SK-N-SH (cell line): ENCODE results near the gene SPDYE3. TPM values are rescaled to one million over a fixed set of nuclear protein-coding genes. Genes with fewer than 3 reads are reported as not detected.
"Not testable (repeated sequence)": the region's sequence is repeated elsewhere in the genome, so short reads cannot be mapped to it uniquely, and the experiment has no call there.

Source experiments
- CTCF ChIA-PET: fragments of 300-600, 350-600 bp; formaldehyde crosslinking; extraction: SDS; loops from one replicate; lab custom pipeline; 2021; lab: Yijun Ruan, JAX
- POLR2A ChIA-PET: fragments of 350-600 bp; sonication (Branson Sonifier 250); formaldehyde crosslinking; extraction: SDS; loops from one replicate; lab custom pipeline; 2020; ENCODE audit warnings: antibody characterized with exemption, inconsistent platforms; lab: Yijun Ruan, JAX
- DNase-seq: peaks from one replicate; pipeline ENCODE4 v3.0.0; 2012
- H2AFZ ChIP-seq: fragments of 200-600 bp; sonication (generic); 2 replicates; pipeline ENCODE4 v1.8.1; 2016; ENCODE audit warnings: antibody characterized with exemption, mild to moderate bottlenecking, low read depth
- H3F3A ChIP-seq: fragments of 200-600 bp; sonication (generic); replicated peaks from 2 replicates; pipeline ENCODE3; 2016; ENCODE audit warnings: antibody characterized with exemption, mild to moderate bottlenecking; ENCODE audit not compliant: insufficient read depth
- H3K27ac ChIP-seq, 2 experiments: fragments of 200-500 bp in 1 of 2; fragments of 200-600 bp in 1 of 2; sonication (Bioruptor generic) in 1 of 2; sonication (generic), shearing (Covaris generic) in 1 of 2; 2 replicates each; pipeline versions ENCODE4 v1.5.1 to v1.6.1; 2014 to 2016; ENCODE audit warnings: low read depth in 2 of 2, inconsistent platforms in 1 of 2, low read length in 1 of 2, mild to moderate bottlenecking in 1 of 2, mixed read lengths in 1 of 2
- H3K27me3 ChIP-seq: fragments of 200-600 bp; sonication (generic), shearing (Covaris generic); 2 replicates; pipeline ENCODE4 v1.6.1; 2016; ENCODE audit warnings: mixed run types; ENCODE audit not compliant: insufficient read depth
- H3K36me3 ChIP-seq, 2 experiments: fragments of 200-500 bp in 1 of 2; fragments of 200-600 bp in 1 of 2; sonication (Bioruptor generic) in 1 of 2; sonication (generic) in 1 of 2; replicated peaks in 1 of 2; 2 replicates each; pipeline versions ENCODE3 to v1.5.1; 2014 to 2016; ENCODE audit warnings: low read length in 1 of 2, mild to moderate bottlenecking in 1 of 2; ENCODE audit not compliant: insufficient read depth in 2 of 2, control insufficient read depth in 1 of 2
- H3K4me1 ChIP-seq, 2 experiments: fragments of 200-500 bp in 1 of 2; fragments of 200-600 bp in 1 of 2; sonication (Bioruptor generic) in 1 of 2; sonication (generic), shearing (Covaris generic) in 1 of 2; 2 replicates each; pipeline versions ENCODE4 v1.5.1 to v1.6.1; 2014 to 2016; ENCODE audit warnings: low read depth in 1 of 2, low read length in 1 of 2, mixed run types in 1 of 2; ENCODE audit not compliant: insufficient read depth in 2 of 2, control insufficient read depth in 1 of 2
- H3K4me2 ChIP-seq: fragments of 200-600 bp; sonication (generic), shearing (Covaris generic); 2 replicates; pipeline ENCODE4 v1.6.1; 2017; ENCODE audit warnings: mixed run types
- H3K4me3 ChIP-seq, 2 experiments: fragments of 200-500 bp in 1 of 2; fragments of 200-600 bp in 1 of 2; sonication (Bioruptor generic) in 1 of 2; sonication (generic), shearing (Covaris generic) in 1 of 2; 2 replicates each; pipeline versions ENCODE4 v1.5.1 to v1.8.1; 2014 to 2016; ENCODE audit warnings: low read depth in 2 of 2, inconsistent platforms in 1 of 2, low read length in 1 of 2, mild to moderate bottlenecking in 1 of 2, mixed read lengths in 1 of 2, moderate library complexity in 1 of 2
- H3K79me2 ChIP-seq: fragments of 200-600 bp; sonication (generic); 2 replicates; pipeline ENCODE4 v1.8.1; 2017; ENCODE audit warnings: mild to moderate bottlenecking; ENCODE audit not compliant: insufficient read depth
- H3K9ac ChIP-seq: fragments of 200-600 bp; sonication (generic); 2 replicates; pipeline ENCODE4 v1.6.1; 2017; ENCODE audit warnings: mixed run types
- H3K9me2 ChIP-seq: fragments of 200-600 bp; sonication (generic); 2 replicates; pipeline ENCODE4 v1.6.1; 2017; ENCODE audit warnings: mixed run types
- H3K9me3 ChIP-seq: fragments of 200-600 bp; sonication (generic); 2 replicates; pipeline ENCODE4 v1.6.1; 2017; ENCODE audit warnings: mixed run types, mild to moderate bottlenecking, moderate library complexity
- H4K20me1 ChIP-seq: fragments of 200-600 bp; sonication (generic); 2 replicates; pipeline ENCODE4 v1.6.1; 2017; ENCODE audit warnings: mild to moderate bottlenecking, mixed run types; ENCODE audit not compliant: insufficient read depth
- CHD2 ChIP-seq: fragments of 150-350 bp; IDR thresholded peaks from 2 replicates; pipeline ENCODE4 v1.6.1; 2018; ENCODE audit warnings: low read length; ENCODE audit not compliant: partially characterized antibody
- EP300 ChIP-seq, 2 experiments: IDR thresholded peaks; 2 replicates each; pipeline versions ENCODE4 v1.4.0 to v1.6.1; 2012; ENCODE audit warnings: borderline replicate concordance in 1 of 2, low read depth in 1 of 2, low read length in 1 of 2
- NRF1 ChIP-seq: IDR thresholded peaks from 2 replicates; pipeline ENCODE4 v1.6.1; 2012; ENCODE audit warnings: low read depth, mild to moderate bottlenecking, low read length
- RCOR1 ChIP-seq: fragments of 150-350 bp; IDR thresholded peaks from 2 replicates; pipeline ENCODE4 v1.6.1; 2017; ENCODE audit warnings: antibody characterized with exemption, low read length
- SIN3A ChIP-seq: IDR thresholded peaks from 2 replicates; pipeline ENCODE4 v1.6.1; 2012; ENCODE audit warnings: low read depth, mild to moderate bottlenecking, low read length, moderate library complexity, borderline replicate concordance
- WGBS: methylation state at CpG from one replicate; pipeline ENCODE4 v1.1.6; 2017; ENCODE audit warnings: low lambda C conversion rate; 5-methylcytosine and 5-hydroxymethylcytosine counted together
- polyA plus RNA-seq, 3 experiments: library from polyadenylated mRNA; depleted of rRNA; stranded (reverse); fragments of >200 nt; gene quantifications; 2 replicates each; pipeline ENCODE4 v1.2.3, GENCODE V29; 2012
- TF ChIP-seq, protein P1 (sequence below): fragments of 150-350 bp; IDR thresholded peaks from 2 replicates; pipeline ENCODE4 v1.6.1; 2017; ENCODE audit warnings: antibody characterized with exemption, low read length, low read depth, borderline replicate concordance
- TF ChIP-seq, protein P2 (sequence below): IDR thresholded peaks from 2 replicates; pipeline ENCODE4 v1.4.0; 2012; ENCODE audit warnings: low read depth, borderline replicate concordance
- TF ChIP-seq, protein P3 (sequence below): IDR thresholded peaks from 2 replicates; pipeline ENCODE4 v1.4.0; 2012; ENCODE audit warnings: low read depth
- TF ChIP-seq, protein P4 (sequence below): IDR thresholded peaks from 2 replicates; pipeline ENCODE4 v1.6.1; 2012; ENCODE audit warnings: mild to moderate bottlenecking, low read depth, low read length, moderate library complexity

SPDYE3 gene
- polyA plus RNA-seq, 1 of the 3 experiments (the other 2 are of a cell fraction), result not detected

DNA sequence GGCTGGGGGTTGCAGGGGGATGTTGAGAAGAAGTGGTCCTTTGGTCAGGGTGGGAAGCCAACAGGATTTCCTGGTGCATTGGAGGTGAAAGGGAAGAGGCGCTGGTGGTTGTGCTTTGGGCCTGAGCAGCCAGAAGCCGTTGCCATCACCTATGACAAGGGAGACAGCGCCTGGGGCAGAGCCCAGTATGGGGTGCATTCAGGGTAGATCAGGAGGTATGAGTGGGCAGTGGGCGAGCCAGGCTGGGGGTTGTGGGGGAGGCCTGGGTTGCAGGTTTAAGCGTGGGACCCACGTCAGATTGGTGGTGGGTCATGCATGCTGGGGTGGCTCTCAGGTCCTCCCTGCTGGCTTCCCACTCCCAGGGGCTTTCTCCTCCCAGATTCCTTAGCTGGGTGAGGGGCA is 44.2 kb downstream of the SPDYE3 start:
- Histone ChIP-seq H3K9ac (no peak overlapping the region), H3K9me3 (no peaks in the 10 kb centered on the region), H3K4me1 (no peaks in the 10 kb centered on the region), H3F3A (peaks cover 3% of the 10 kb centered on the region), H2AFZ (no peak overlapping the region), H3K4me2 (no peak overlapping the region), H4K20me1 (peaks cover under 1% of the 10 kb centered on the region; the same call in 1 of the 2 replicates), H3K27ac (no peak overlapping the region), H3K4me3 (no peak overlapping the region), H3K27me3 (no peaks in the 10 kb centered on the region), H3K36me3 (peaks cover 60 to 76% of the 10 kb centered on the region in 2 experiments), H3K9me2 (no peaks in the 10 kb centered on the region), H3K79me2 (peaks cover 13% of the 10 kb centered on the region; the same call in 1 of the 2 replicates)
- CTCF ChIA-PET, result no interaction called here
- no peak for TF ChIP-seq RCOR1
- TF ChIP-seq EP300 (IDR thresholded peaks at IDR 0.05; ENCODE audit: borderline replicate concordance in 1 of 2, low read depth in 1 of 2, low read length in 1 of 2), result no peak
- no peak for TF ChIP-seq CHD2
- TF ChIP-seq SIN3A, result no peak
- TF ChIP-seq, protein P1, sequence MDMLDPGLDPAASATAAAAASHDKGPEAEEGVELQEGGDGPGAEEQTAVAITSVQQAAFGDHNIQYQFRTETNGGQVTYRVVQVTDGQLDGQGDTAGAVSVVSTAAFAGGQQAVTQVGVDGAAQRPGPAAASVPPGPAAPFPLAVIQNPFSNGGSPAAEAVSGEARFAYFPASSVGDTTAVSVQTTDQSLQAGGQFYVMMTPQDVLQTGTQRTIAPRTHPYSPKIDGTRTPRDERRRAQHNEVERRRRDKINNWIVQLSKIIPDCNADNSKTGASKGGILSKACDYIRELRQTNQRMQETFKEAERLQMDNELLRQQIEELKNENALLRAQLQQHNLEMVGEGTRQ, result no peak
- TF ChIP-seq, protein P2, sequence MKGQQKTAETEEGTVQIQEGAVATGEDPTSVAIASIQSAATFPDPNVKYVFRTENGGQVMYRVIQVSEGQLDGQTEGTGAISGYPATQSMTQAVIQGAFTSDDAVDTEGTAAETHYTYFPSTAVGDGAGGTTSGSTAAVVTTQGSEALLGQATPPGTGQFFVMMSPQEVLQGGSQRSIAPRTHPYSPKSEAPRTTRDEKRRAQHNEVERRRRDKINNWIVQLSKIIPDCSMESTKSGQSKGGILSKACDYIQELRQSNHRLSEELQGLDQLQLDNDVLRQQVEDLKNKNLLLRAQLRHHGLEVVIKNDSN, result no peak
- no peak for TF ChIP-seq NRF1
- TF ChIP-seq, protein P3, sequence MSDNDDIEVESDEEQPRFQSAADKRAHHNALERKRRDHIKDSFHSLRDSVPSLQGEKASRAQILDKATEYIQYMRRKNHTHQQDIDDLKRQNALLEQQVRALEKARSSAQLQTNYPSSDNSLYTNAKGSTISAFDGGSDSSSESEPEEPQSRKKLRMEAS, result no peak
- TF ChIP-seq, protein P4, sequence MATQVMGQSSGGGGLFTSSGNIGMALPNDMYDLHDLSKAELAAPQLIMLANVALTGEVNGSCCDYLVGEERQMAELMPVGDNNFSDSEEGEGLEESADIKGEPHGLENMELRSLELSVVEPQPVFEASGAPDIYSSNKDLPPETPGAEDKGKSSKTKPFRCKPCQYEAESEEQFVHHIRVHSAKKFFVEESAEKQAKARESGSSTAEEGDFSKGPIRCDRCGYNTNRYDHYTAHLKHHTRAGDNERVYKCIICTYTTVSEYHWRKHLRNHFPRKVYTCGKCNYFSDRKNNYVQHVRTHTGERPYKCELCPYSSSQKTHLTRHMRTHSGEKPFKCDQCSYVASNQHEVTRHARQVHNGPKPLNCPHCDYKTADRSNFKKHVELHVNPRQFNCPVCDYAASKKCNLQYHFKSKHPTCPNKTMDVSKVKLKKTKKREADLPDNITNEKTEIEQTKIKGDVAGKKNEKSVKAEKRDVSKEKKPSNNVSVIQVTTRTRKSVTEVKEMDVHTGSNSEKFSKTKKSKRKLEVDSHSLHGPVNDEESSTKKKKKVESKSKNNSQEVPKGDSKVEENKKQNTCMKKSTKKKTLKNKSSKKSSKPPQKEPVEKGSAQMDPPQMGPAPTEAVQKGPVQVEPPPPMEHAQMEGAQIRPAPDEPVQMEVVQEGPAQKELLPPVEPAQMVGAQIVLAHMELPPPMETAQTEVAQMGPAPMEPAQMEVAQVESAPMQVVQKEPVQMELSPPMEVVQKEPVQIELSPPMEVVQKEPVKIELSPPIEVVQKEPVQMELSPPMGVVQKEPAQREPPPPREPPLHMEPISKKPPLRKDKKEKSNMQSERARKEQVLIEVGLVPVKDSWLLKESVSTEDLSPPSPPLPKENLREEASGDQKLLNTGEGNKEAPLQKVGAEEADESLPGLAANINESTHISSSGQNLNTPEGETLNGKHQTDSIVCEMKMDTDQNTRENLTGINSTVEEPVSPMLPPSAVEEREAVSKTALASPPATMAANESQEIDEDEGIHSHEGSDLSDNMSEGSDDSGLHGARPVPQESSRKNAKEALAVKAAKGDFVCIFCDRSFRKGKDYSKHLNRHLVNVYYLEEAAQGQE, result no peak
- DNase-seq, result no peak
- POLR2A ChIA-PET, result no interaction called here
- WGBS, result 92% methylated on average over 6 of the region's 6 CpGs

DNA sequence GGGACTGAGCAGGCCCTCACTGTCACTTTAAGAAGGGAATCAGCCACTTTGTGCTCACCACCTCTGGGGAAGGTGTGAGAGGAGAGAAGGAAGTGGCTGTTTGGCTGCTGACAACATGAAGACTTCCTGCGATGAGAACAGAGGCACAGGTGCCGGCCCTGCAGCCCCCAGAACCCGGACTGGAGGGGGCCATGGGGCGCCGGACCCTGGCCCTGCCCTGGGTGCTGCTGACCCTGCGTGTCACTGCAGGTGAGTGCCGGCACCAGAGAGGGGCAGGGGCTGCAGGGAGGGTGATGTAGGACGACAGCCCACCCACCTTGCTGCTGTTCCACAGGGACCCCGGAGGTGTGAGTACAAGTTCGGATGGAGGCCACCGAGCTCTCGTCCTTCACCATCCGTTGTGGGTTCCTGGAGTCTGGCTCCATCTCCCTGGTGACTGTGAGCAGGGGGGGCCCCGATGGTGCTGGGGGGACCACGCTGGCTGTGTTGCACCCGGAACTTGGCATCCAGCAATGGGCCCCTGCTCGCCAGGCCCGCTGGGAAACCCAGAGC is 44.8 kb downstream of the SPDYE3 start:
- H3K4me1 ChIP-seq, DNase-seq, H3K79me2 ChIP-seq, H3K27me3 ChIP-seq, H3F3A ChIP-seq, H2AFZ ChIP-seq, H3K9me2 ChIP-seq, POLR2A ChIA-PET, H3K9me3 ChIP-seq, H3K4me2 ChIP-seq, H3K9ac ChIP-seq, H3K4me3 ChIP-seq, H4K20me1 ChIP-seq, H3K27ac ChIP-seq, CTCF ChIA-PET: not testable (repeated sequence)
- WGBS, result 94% methylated on average over 11 of the region's 18 CpGs
- H3K36me3 ChIP-seq, result peaks cover 58 to 76% of the 10 kb centered on the region in 2 experiments
